Measurements from ENCODE around the gene RPH3AL. TPM values are rescaled to one million over a fixed set of nuclear protein-coding genes. Genes with fewer than 3 reads are reported as not detected.

RPH3AL gene
- total and polyA plus RNA-seq, 10 of the 15 experiments (the other 5 are each of a cell fraction or from before 2014, with no cell fraction given): 0.04 to 1.2 (median 0.47) TPM; not detected in 2

- no peak overlapping the region for H3K9ac ChIP-seq (ENCODE audit: control insufficient read depth, insufficient read depth, low read length)
- H4K20me1 ChIP-seq (ENCODE audit: control insufficient read depth, insufficient read depth): no peaks in the 10 kb centered on the region
- no peak overlapping the region for H3K27ac ChIP-seq (ENCODE audit: control insufficient read depth, insufficient read depth)
- ChIA-PET SMC1A (ENCODE audit: uncharacterized antibody, unreplicated experiment) (no interaction called here), POLR2A (no interaction called here), CTCF (no interaction called here), RAD21 (ENCODE audit: unreplicated experiment) (no interaction called here)
- 42% methylated on average over 5 of the region's 5 CpGs for WGBS (ENCODE audit: insufficient coverage, insufficient replicate concordance, low lambda C conversion rate, missing lambda C conversion rate)
- no peaks in the 10 kb centered on the region for H3K4me1 ChIP-seq (ENCODE audit: control insufficient read depth, insufficient read depth, low read length)
- no peak for ATAC-seq
- no peak overlapping the region for H3K4me3 ChIP-seq
- BruUV-seq (replicated peaks): no TSS peak
- no peak overlapping the region for H2AFZ ChIP-seq (ENCODE audit: control insufficient read depth, low read depth, low read length)
- H3K27me3 ChIP-seq (replicated peaks in 1 of 2; ENCODE audit: control insufficient read depth in 2 of 2, insufficient read depth in 2 of 2, low read length in 1 of 2): no peaks in the 10 kb centered on the region; a peak in 1 of 4 replicates
- in situ Hi-C loops (cut with MboI) (no loop called here), intact Hi-C loops (cut with micrococcal nuclease; ENCODE audit: unreplicated experiment) (no loop called here)
- no peak for DNase-seq (ENCODE audit: low read depth, low spot score)
- no peak for TF ChIP-seq ZNF217 (IDR thresholded peaks at IDR 0.05)
- no peak for TF ChIP-seq TCF12 (IDR thresholded peaks at IDR 0.05; ENCODE audit: low read depth, low read length)
- TF ChIP-seq SIN3A (IDR thresholded peaks at IDR 0.05; ENCODE audit: low read depth, low read length): no peak
- no peak for TF ChIP-seq IRF4 (IDR thresholded peaks at IDR 0.05; ENCODE audit: low read depth, low read length)
- TF ChIP-seq, protein P1, sequence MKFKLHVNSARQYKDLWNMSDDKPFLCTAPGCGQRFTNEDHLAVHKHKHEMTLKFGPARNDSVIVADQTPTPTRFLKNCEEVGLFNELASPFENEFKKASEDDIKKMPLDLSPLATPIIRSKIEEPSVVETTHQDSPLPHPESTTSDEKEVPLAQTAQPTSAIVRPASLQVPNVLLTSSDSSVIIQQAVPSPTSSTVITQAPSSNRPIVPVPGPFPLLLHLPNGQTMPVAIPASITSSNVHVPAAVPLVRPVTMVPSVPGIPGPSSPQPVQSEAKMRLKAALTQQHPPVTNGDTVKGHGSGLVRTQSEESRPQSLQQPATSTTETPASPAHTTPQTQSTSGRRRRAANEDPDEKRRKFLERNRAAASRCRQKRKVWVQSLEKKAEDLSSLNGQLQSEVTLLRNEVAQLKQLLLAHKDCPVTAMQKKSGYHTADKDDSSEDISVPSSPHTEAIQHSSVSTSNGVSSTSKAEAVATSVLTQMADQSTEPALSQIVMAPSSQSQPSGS (IDR thresholded peaks at IDR 0.05; ENCODE audit: low read length): no peak
- no peak for TF ChIP-seq NFYA (IDR thresholded peaks at IDR 0.05; ENCODE audit: borderline replicate concordance, low read depth, low read length)
- no peaks in the 10 kb centered on the region for H3K9me3 ChIP-seq (replicated peaks; ENCODE audit: control insufficient read depth, insufficient read depth, low read length)
- FAIRE-seq: no peak
- H3K4me2 ChIP-seq (ENCODE audit: control insufficient read depth, insufficient read depth): no peak overlapping the region
- H3K79me2 ChIP-seq (ENCODE audit: control insufficient read depth, insufficient read depth, low read length): no peaks in the 10 kb centered on the region
- H3K36me3 ChIP-seq (ENCODE audit: control insufficient read depth in 2 of 2, insufficient read depth in 2 of 2, low read length in 1 of 2): no peaks in the 10 kb centered on the region
Observed at GRCh38 chr17:378068-378467, 25.5 kb upstream of the RPH3AL start.
